Heart left ventricle (tissue), 13 donors: ENCODE data around the gene OVCA2.

ENCODE experiments used
- POLR2A ChIP-seq, 2 donors: fragments of 450-650 bp; IDR thresholded peaks; one replicate each; pipeline ENCODE4 v1.6.1; 2017; ENCODE audit warnings: antibody characterized with exemption in 2 of 2, mild to moderate bottlenecking in 2 of 2, moderate library complexity in 2 of 2
- TF ChIP-seq, protein P1 (sequence below), 12 donors: fragments of 200-600 bp; sonication (generic) in 4 of 12; IDR thresholded peaks; one replicate each; pipeline versions ENCODE4 v1.5.0 to v1.8.0; 2018 to 2022; ENCODE audit warnings: antibody characterized with exemption in 12 of 12, mild to moderate bottlenecking in 5 of 12
- donor health status: ischemic (EF 13 %, LVEDD 7.1; RV severe dilation, severe dysfunction).
- donor health status: DM: no; HTN: yes; CAD: no.
- donor health status: DM: no; HTN: no; CAD: no.
- donor health status: ischemic (EF 25% LVEDD 6.9; RV normal size, moderate dysfunction).
- donor health status: ischemic (EF 25% LVEDD 5.7; RV mildly dilated, moderate dysfunction).
- donor health status: ischemic (EF 35%, LVEDD 5.7; RV mildly dilated, moderate dysfunction).
- donor health status: nonischemic (EF 11% LVEDD 7.7; RV severe dilation, severe dysfunction).
- donor health status: DM: yes; HTN: yes; CAD: no.
- donor health status: PGD.
- donor health status: ischemic (EF 29% LVEDD 5.4; RV normal size, mild dysfunction).
- donor health status: nonischemic (EF 23%, LVEDD 6.1; RV moderate dilation, normal function).

DNA sequence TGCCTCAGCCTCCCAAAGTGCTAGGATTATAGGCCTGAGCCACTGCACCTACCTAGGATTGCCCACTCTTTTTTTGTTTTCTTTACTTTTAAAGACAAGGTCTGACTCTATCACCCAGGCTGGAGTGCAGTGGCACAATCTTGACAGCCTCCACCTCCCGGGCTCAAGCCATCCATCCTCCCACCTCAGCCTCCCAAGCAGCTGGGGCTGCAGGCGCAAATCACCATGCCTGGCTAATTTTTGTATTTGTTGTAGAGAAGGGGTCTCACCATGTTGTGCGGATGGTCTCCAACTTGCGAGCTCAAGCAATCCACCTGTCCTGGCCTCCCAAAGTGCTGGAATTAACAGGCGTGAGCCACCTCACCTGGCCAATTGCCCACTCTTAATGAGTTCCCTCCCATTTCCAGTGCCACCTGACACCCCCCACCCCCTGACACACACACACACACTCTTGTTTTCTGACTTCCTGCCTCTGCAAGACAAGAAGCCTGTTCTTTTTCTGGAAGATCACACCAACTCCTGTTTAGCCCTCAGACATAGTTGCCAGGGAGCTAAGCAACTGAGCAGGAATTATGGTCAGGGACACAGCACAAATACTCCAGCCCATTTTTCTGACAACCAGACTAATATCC, 2.6 kb downstream of the OVCA2 start:
- TF ChIP-seq, protein P1, sequence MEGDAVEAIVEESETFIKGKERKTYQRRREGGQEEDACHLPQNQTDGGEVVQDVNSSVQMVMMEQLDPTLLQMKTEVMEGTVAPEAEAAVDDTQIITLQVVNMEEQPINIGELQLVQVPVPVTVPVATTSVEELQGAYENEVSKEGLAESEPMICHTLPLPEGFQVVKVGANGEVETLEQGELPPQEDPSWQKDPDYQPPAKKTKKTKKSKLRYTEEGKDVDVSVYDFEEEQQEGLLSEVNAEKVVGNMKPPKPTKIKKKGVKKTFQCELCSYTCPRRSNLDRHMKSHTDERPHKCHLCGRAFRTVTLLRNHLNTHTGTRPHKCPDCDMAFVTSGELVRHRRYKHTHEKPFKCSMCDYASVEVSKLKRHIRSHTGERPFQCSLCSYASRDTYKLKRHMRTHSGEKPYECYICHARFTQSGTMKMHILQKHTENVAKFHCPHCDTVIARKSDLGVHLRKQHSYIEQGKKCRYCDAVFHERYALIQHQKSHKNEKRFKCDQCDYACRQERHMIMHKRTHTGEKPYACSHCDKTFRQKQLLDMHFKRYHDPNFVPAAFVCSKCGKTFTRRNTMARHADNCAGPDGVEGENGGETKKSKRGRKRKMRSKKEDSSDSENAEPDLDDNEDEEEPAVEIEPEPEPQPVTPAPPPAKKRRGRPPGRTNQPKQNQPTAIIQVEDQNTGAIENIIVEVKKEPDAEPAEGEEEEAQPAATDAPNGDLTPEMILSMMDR (IDR thresholded peaks at IDR 0.05): no peak
- TF ChIP-seq POLR2A (IDR thresholded peaks at IDR 0.05): no peak
